Measurements from ENCODE around the gene DGKD. TPM values are rescaled to one million over a fixed set of nuclear protein-coding genes. Genes with fewer than 3 reads are reported as not detected.

DGKD gene
- total and polyA plus RNA-seq, 7 donors: 59.4 to 365 (median 173) TPM

- Histone ChIP-seq H3K9me3 (no peaks in the 10 kb centered on the region), H3K4me3 (peak overlapping the region; percentile 5)
- ATAC-seq: no peak
Measured at GRCh38 chr2:233433029-233433428, 78.7 kb downstream of the DGKD start.

GRCh38 chr2:233433794-233434193 lies 79.5 kb downstream of the DGKD start:
- TF ChIP-seq, protein P1, sequence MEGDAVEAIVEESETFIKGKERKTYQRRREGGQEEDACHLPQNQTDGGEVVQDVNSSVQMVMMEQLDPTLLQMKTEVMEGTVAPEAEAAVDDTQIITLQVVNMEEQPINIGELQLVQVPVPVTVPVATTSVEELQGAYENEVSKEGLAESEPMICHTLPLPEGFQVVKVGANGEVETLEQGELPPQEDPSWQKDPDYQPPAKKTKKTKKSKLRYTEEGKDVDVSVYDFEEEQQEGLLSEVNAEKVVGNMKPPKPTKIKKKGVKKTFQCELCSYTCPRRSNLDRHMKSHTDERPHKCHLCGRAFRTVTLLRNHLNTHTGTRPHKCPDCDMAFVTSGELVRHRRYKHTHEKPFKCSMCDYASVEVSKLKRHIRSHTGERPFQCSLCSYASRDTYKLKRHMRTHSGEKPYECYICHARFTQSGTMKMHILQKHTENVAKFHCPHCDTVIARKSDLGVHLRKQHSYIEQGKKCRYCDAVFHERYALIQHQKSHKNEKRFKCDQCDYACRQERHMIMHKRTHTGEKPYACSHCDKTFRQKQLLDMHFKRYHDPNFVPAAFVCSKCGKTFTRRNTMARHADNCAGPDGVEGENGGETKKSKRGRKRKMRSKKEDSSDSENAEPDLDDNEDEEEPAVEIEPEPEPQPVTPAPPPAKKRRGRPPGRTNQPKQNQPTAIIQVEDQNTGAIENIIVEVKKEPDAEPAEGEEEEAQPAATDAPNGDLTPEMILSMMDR (IDR thresholded peaks at IDR 0.05): no peak
- H3K27ac ChIP-seq: peak overlapping the region; percentile 96
- peaks cover 70% of the 10 kb centered on the region for H3K4me1 ChIP-seq

More at GRCh38 chr2:233433029-233433428, 78.7 kb downstream of the DGKD start:
- Histone ChIP-seq H3K27ac (peak overlapping the region; percentile 96), H3K4me1 (peaks cover 78% of the 10 kb centered on the region), H3K36me3 (ENCODE audit: insufficient read depth in 1 of 2, low read depth in 1 of 2) (peaks cover 11 to 40% of the 10 kb centered on the region in 2 donors), H3K27me3 (ENCODE audit: insufficient read depth in 3 of 3, low read length in 2 of 3) (no peaks in the 10 kb centered on the region)
- WGBS, 3 donors: 94 to 100% (median 98%) methylated on average over 2 of the region's 2 CpGs
- intact Hi-C loops (cut with DNase I): no loop called here
- no peak for DNase-seq
- TF ChIP-seq, protein P1 (IDR thresholded peaks at IDR 0.05): no peak

DNA sequence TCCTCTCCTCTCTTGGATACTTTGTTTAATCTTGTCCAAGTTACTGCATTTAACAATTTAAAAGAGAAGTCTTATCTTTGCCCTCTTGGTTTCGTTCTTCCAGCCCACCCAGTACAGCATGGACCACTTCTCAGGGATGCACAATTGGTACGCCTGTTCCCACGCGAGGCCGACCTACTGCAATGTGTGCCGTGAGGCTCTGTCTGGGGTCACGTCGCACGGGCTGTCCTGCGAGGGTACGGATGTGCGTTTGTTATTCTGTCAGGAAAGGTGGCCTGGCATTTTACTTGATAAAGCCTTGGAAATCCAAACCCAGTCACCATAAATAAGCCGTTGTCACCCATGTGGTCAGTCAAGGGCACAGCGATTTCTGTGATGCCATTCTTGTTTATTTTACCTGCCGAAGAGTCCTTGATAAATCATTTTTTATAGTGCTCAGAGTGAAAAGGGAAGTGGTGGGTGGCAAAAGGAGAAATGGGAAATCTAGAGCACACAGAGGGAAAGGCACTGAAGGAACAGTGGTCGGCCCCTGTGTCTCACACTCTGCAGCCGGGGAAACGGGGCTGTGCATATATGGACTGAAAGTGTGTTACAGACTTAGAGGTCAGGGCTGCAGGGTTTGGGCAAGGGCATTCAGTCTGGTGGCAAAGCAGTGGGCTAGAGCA lies 80.5 kb downstream of the DGKD start:
- DNase-seq: no peak
- H3K36me3 ChIP-seq (ENCODE audit: insufficient read depth in 1 of 2, low read depth in 1 of 2): peaks cover 12 to 58% of the 10 kb centered on the region in 2 donors
- 50 to 72% (median 59%) methylated on average over 18 of the region's 18 CpGs for WGBS, 3 donors

More at GRCh38 chr2:233433794-233434193, 79.5 kb downstream of the DGKD start:
- intact Hi-C loops (cut with DNase I): no loop called here
- ATAC-seq (no peak), DNase-seq (no peak)
- H3K27me3 ChIP-seq (ENCODE audit: insufficient read depth in 3 of 3, low read length in 2 of 3): no peaks in the 10 kb centered on the region
- peak overlapping the region; percentile 5 for H3K4me3 ChIP-seq
- 30 to 45% (median 35%) methylated on average over 1 of the region's 1 CpG for WGBS, 3 donors
- peaks cover 12 to 48% of the 10 kb centered on the region in 2 donors for H3K36me3 ChIP-seq (ENCODE audit: insufficient read depth in 1 of 2, low read depth in 1 of 2)
- no peaks in the 10 kb centered on the region for H3K9me3 ChIP-seq

DNA sequence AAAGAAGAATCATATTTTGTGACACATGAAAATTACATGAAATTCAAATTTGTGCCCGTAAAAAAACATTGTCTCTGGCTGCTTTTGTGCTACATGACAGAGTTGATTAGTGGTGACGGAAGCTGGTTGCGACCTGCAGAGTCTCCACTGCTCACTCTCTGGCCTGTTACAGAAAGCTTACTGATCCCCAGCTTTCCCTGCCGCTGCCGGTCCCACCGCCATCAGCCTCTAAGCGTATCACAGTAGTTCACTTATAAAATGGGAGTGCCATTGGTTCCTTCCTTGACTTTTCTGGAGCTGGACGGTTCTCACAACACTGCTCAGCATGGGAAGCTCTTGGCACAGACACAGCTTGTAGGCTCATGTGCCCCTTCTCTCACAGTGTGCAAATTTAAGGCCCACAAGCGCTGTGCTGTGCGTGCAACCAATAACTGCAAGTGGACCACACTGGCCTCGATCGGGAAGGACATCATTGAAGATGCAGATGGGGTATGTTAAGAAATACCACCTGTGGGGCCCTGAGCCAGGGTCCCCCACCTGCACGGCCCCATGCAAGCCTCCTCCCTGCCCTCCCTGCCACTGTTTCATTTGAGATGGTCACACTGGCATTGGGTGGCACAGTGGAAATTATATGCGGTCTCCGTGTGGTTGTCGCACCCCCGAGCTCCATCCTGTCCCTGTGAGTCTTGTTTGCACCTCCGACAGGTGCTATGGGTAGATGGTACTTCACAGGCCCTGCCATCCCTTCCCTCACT lies 81.3 kb downstream of the DGKD start:
- H3K36me3 ChIP-seq (ENCODE audit: insufficient read depth in 1 of 2, low read depth in 1 of 2): peaks cover 12 to 66% of the 10 kb centered on the region in 2 donors
- no peaks in the 10 kb centered on the region for H3K27me3 ChIP-seq (ENCODE audit: insufficient read depth in 3 of 3, low read length in 2 of 3)
- intact Hi-C loops (cut with DNase I): loop anchor here (2.0 to 5.0 kb wide), 2 partner anchors 29 to 78 kb away; no protein-coding TSS in a partner anchor
- peak overlapping the region; percentile 96 for H3K27ac ChIP-seq
- TF ChIP-seq, protein P1 (IDR thresholded peaks at IDR 0.05): no peak
- ATAC-seq (peak in 1 of 4 donors; percentile 4), DNase-seq (no peak)
- peaks cover 62% of the 10 kb centered on the region for H3K4me1 ChIP-seq
- H3K9me3 ChIP-seq: no peaks in the 10 kb centered on the region
- no peak overlapping the region for H3K4me3 ChIP-seq
- 71 to 82% (median 72%) methylated on average over 18 of the region's 18 CpGs for WGBS, 3 donors

More for the DNA sequence above, 80.5 kb downstream of the DGKD start:
- Histone ChIP-seq H3K9me3 (no peaks in the 10 kb centered on the region), H3K27ac (peak overlapping the region; percentile 96), H3K4me1 (peaks cover 67% of the 10 kb centered on the region), H3K27me3 (ENCODE audit: insufficient read depth in 3 of 3, low read length in 2 of 3) (no peaks in the 10 kb centered on the region), H3K4me3 (no peak overlapping the region)
- ATAC-seq: no peak
- TF ChIP-seq, protein P1 (IDR thresholded peaks at IDR 0.05): no peak
- intact Hi-C loops (cut with DNase I): loop anchor here in 1 of 2 donors (5.0 kb wide), 1 partner anchor 77 kb away; no protein-coding TSS in a partner anchor
